Heart left ventricle (tissue), 13 donors: ENCODE measurements around the gene NPY5R.

Experiments
- CTCF ChIP-seq, 12 donors: fragments of 200-600 bp; sonication (generic) in 4 of 12; IDR thresholded peaks; one replicate each; pipeline versions ENCODE4 v1.5.0 to v1.8.0; 2018 to 2022; ENCODE audit warnings: antibody characterized with exemption in 12 of 12, mild to moderate bottlenecking in 5 of 12
- POLR2A ChIP-seq, 2 donors: fragments of 450-650 bp; IDR thresholded peaks; one replicate each; pipeline ENCODE4 v1.6.1; 2017; ENCODE audit warnings: antibody characterized with exemption in 2 of 2, mild to moderate bottlenecking in 2 of 2, moderate library complexity in 2 of 2
- donor health status: ischemic (EF 13 %, LVEDD 7.1; RV severe dilation, severe dysfunction).
- donor health status: DM: no; HTN: yes; CAD: no.
- donor health status: DM: no; HTN: no; CAD: no.
- donor health status: ischemic (EF 25% LVEDD 6.9; RV normal size, moderate dysfunction).
- donor health status: ischemic (EF 25% LVEDD 5.7; RV mildly dilated, moderate dysfunction).
- donor health status: ischemic (EF 35%, LVEDD 5.7; RV mildly dilated, moderate dysfunction).
- donor health status: nonischemic (EF 11% LVEDD 7.7; RV severe dilation, severe dysfunction).
- donor health status: DM: yes; HTN: yes; CAD: no.
- donor health status: PGD.
- donor health status: ischemic (EF 29% LVEDD 5.4; RV normal size, mild dysfunction).
- donor health status: nonischemic (EF 23%, LVEDD 6.1; RV moderate dilation, normal function).

GRCh38 chr4:163367651-163368050, 24.0 kb downstream of the NPY5R start:
- TF ChIP-seq POLR2A (IDR thresholded peaks at IDR 0.05) (no peak), CTCF (IDR thresholded peaks at IDR 0.05) (no peak)
